HS-27A (cell line): ENCODE measurements around the gene TXNDC11.

Source experiments
- DNase-seq: peaks from one replicate; pipeline ENCODE4 v3.0.0-alpha.2; 2012; ENCODE audit warnings: low read depth, missing footprints

TXNDC11 gene

GRCh38 chr16:11721781-11722467, 20.7 kb downstream of the TXNDC11 start:
- no peak for DNase-seq

- DNase-seq: no peak
Observed at GRCh38 chr16:11719762-11720161, 22.9 kb downstream of the TXNDC11 start.

- DNase-seq: no peak
Observed at GRCh38 chr16:11719171-11719570, 23.5 kb downstream of the TXNDC11 start.

GRCh38 chr16:11717811-11718210, 24.8 kb downstream of the TXNDC11 start:
- no peak for DNase-seq

GRCh38 chr16:11716336-11716735, 26.3 kb downstream of the TXNDC11 start:
- DNase-seq: no peak

- DNase-seq: no peak
Observed at GRCh38 chr16:11715246-11715947, 27.3 kb downstream of the TXNDC11 start.

GRCh38 chr16:11712122-11712521, 30.5 kb downstream of the TXNDC11 start:
- DNase-seq: no peak

GRCh38 chr16:11711662-11712061, 31.0 kb downstream of the TXNDC11 start:
- DNase-seq: no peak

- DNase-seq: no peak
Observed at GRCh38 chr16:11708421-11708820, 34.2 kb downstream of the TXNDC11 start.

- no peak for DNase-seq
Observed at GRCh38 chr16:11707679-11708197, 34.9 kb downstream of the TXNDC11 start.

GRCh38 chr16:11706180-11706742, 36.4 kb downstream of the TXNDC11 start:
- no peak for DNase-seq

GRCh38 chr16:11705311-11706025, 37.2 kb downstream of the TXNDC11 start:
- DNase-seq: no peak

- DNase-seq: no peak
Observed at GRCh38 chr16:11700264-11701029, 42.2 kb downstream of the TXNDC11 start.

- DNase-seq: no peak
Observed at GRCh38 chr16:11699234-11699894, 43.3 kb downstream of the TXNDC11 start.

- DNase-seq: no peak
Observed at GRCh38 chr16:11698271-11698689, 44.4 kb downstream of the TXNDC11 start.

- DNase-seq: no peak
Observed at GRCh38 chr16:11697319-11697718, 45.3 kb downstream of the TXNDC11 start.

- no peak for DNase-seq
Observed at GRCh38 chr16:11696266-11697012, 46.2 kb downstream of the TXNDC11 start.

GRCh38 chr16:11692651-11693050, 50.0 kb downstream of the TXNDC11 start:
- no peak for DNase-seq

GRCh38 chr16:11692171-11692570, 50.5 kb downstream of the TXNDC11 start:
- DNase-seq: no peak

GRCh38 chr16:11691771-11692170, 50.9 kb downstream of the TXNDC11 start:
- DNase-seq: no peak
